Cerebellar nuclear complex (tissue), 1 donor: ENCODE measurements around the gene CTCFL.

Experiments
- DNase-seq, 2 experiments: peaks; one replicate each; lab custom pipeline; 2025; lab: John Stamatoyannopoulos, UW

The CTCFL gene

DNA sequence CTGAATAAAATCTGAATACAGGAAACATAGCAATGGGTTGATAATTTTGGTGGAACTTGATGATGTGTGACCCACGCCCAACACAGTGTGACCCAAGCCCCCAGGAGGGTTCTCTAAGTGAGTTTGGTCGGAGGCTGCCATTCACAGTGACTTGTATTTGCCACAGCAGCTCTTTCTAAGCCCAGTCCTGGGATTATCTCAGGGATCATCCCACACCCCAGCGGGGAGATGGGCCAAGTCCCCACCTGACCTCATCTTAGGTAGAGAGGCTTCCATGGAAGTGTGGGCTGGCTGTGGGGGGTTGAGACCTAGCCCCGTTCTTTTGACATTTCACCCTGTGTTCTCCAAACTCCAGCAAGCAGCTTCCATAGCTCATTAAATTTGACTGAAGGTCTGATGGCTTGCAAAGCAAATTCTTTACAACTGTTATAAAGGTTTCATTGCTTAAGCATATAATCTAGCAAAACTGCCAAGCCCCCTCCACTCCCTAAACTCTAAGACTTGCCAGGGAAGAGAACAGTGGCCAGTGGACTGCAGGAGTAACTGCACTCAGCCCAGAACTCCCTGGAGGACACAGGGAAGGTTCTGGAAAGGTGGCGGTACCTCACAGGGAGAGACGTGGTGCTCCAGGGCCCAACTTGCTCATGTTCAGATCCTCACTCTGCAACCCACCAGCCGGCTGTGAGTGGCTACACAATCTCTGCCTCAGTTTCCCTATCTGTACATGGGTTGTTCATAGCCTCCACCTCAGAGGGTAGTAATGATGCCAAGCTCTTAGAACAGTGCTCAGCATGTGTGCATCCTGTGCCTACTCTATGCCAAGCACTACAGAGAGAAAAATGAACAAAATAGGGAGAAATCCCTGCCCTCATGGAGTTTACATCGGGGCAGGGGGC lies 35.0 kb upstream of the CTCFL start:
- DNase-seq = no peak

DNA sequence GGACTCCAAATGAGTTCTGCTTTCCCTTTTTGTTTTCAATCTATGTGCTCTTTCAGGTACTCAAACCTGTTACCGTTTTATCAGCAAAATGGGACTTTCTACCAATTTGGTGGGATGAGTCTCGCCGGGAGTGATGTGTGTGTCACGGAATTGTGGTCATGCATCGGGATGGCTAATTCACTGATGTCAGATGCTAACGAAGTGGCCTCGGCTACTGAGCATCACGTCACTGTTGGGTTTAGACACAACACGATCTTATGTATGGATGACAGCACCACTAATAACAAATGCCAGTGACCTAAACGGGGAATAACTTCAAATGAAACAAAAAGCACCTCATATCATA lies 34.3 kb upstream of the CTCFL start:
- DNase-seq = no peak

DNA sequence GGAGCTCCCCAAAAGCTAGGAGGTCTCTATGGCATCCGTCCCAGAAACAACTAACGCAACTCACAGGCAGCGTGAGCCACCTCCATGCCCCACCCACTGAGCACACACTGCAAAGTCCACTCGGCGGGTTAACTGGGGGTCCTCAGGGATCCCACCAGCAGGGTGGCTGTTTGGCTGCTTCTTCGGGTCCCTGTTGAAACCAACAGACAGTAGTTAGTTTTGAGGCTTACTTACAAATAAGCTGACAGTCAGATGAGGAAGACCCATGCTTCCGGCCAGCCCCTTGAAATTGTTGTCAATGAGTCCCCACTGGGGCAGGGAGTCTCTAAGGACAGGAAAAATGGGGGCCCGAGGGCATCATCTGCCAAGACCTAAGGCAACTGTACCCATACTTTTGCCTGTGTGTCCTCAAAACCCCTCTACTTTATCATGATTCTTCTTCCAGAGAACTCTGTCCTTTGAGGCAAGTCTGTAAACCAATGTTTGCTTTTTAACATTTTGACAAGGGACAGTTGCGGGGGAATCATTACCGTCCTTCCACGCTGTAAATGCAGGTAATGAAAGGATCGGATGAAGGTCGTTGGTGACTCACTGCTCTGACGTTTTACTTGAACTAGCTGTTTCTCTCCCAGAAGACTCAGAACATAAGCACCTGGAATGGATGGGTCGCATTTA lies 33.8 kb upstream of the CTCFL start:
- no peak for DNase-seq

DNA sequence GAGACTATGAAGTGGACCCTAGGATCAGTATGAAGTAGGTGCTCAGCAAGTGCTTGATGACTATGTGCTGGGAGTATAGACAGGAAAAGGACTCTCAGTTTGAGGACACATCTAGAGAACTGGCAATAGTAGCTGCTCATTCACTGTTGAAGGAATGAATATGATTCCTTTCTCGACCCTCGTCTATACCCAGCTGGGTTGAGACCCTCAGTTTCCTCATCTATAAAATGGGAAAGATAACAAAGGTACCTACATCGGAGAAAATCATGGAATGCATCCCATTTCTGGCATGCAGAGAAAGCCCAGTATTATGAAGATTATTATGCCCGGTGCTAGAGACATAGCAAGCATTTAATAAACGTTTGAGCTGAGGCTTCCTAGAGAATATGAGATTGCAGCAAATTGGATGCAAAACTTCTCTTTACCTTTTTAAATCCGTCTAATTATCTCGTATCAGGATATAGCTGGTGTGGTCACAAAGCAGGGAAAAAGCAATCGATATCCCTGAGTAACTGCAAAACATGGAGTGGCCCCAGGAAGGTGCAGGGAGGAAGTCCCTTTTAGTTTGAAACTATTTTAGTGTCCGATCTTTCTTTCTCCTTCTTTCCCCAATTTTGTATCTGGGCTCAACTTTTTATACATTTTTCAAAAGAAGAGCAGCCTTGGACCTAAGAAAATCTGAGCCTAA lies 33.1 kb upstream of the CTCFL start:
- no peak for DNase-seq

DNA sequence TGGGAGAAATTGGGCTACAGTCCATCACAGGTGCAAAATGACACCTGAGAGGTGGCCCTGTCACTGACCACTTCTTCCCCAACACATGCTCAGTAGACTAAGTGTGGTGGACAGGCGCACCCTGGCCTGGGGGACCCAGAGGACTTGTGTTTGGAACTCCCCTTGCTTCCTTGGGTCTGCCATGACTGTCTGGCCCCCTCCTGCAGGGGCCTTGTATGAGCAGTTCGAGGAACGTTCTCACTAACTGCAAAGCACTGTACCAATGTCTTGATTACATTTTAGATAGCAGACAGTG lies 32.0 kb upstream of the CTCFL start:
- no peak for DNase-seq

DNA sequence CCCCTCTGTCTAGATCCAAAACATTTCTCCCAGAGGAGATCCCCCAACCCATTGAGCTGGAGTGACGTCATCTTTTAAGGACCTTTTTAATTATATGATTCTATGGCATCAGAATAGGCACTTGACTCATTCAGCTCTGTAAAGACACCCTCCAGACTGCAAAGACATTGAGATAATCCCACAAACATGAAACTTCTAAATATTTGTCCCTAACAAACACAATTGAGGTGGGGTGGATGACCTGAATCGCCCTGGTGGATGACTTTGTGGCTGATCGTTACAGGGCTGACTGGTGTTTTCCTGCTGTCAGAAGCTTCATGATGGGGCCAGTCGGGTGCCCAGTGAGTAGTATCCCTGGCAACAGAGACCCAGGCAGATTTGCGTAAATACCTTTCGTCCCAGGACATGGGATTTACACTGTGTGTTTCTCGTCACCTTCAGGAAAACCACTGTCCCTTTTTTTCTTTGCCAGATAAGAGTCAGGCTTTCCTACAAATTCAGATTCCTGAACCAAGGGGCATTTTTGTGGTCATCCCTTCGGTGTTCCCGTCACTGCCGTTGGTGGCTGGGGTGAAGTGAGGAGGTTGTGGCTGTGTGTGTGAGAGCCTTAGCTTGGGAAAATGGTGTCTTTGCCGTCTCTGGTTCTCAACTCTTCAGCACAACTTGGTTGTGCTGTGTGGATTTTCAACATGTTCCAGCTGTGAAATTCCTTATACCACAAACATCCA lies 30.7 kb upstream of the CTCFL start:
- no peak for DNase-seq

DNA sequence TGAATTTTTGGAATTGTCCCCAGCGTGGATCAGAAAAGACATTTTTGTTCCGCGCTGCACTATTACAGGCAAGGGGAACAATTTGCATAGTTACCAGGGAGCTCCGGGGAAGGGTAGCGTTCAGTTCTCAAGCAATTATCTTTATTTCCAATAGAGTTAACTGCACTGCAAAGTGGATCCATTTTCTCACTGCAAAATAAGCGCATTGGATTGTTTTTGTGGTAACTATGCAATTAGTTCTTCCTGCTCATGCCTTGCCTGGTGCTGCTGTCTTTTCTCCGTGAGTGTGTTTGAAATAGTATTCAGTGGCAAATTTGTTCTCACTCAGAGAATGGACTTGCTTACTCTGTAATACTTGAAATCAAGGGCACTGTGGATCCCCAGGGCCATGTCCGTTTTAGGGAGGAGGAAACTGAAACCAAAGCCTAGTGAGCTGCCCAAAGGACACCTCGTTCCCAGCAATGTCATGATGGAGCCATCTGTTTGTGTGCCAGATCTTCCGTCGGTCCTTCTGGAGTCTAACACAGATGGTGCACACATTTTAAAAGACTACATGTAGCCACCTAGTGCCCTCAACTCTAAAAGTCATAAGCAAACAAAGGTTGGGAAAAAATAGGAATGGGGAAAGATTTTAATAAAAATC lies 28.6 kb upstream of the CTCFL start:
- DNase-seq = no peak

DNA sequence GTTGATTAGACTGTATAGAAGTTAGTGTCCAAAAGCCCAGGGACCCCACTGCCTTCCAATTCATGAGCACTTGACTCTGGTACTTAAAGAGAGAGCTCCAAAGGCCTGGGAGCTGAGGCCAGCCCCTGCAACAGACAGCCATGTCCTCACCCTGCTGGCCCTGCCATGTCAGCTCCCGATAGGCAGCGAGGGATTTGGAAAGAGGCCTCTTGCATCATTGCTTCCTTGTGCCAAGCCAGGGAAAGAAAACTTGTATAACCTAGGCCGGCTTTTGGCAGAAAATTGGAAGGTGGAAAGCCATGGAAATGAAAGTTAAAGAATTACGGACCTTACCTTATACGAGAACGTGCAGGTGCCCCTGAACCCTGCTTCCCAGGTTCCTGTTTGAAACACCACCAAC lies 27.5 kb upstream of the CTCFL start:
- no peak for DNase-seq

DNA sequence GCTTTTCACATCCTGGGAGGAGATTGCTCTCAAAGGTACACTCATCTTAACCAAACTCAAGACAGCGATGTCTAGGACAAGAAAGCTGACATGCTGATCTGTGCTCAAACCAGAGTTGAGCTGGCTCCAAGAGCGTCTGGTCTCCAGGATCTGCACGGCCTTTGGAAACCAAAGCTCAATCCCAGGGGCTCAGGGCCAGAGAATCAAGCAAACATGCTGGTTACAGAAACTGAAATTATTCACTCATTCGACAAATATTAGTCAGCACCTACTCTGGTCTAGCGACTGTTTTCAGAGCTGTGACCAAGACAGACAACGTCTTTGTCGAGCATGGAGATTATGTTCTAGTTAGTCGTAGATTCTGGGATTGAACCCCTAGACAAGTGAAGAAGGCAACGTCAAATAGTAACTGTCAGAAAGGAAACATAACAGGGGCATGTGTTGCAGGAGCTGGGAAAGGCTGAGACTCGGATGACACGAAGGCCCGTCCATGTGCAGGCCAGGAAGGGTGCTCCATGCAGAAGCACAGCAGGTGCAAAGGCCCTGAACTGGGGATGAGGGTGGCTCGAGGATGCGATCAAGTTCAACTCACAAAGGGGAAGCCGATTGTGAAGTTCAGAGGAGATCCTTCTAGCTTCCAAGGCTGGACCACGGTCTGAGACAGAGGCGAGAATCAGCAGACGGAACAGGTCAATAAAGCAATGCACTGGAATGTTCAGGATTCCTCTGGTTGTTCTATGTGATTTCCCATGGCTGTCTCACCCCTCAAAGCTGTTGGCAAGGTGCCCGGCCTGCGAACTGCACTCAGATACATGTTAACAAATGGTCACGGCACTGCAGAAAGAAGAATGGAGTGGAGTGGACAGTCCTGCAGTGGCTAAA lies 23.5 kb upstream of the CTCFL start:
- DNase-seq = no peak

DNA sequence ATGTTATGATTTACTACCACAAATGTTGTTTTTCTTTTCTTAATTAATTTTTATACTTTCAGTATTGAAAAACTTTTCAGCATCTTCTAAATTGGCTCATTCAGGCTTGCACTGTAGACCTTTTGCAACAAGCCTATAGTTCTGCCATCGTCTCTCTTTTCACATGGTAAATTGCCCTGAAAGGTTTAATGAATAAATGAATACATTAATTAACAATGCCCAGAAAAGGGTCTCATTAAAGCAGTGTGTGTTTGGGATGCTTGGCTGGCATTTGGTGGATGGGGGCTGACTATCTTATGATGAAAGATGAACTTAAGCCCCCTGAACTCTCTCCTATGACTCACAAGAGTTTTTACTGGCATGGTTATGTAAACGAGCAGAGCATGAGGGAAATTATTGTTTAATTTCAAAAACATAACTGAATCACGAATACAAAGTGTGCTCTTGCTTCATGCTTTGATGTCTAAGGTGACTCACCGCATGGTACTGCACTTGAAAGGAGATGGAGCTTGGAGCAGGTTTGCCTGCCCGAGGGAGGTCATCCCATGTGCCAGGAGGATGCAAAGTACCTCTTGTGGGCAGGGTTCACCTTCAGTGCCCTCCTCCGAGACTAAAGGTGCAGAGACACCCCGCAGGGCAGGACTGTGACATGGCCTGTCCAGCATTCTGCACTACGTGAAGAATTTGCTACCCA lies 22.2 kb upstream of the CTCFL start:
- DNase-seq = no peak

DNA sequence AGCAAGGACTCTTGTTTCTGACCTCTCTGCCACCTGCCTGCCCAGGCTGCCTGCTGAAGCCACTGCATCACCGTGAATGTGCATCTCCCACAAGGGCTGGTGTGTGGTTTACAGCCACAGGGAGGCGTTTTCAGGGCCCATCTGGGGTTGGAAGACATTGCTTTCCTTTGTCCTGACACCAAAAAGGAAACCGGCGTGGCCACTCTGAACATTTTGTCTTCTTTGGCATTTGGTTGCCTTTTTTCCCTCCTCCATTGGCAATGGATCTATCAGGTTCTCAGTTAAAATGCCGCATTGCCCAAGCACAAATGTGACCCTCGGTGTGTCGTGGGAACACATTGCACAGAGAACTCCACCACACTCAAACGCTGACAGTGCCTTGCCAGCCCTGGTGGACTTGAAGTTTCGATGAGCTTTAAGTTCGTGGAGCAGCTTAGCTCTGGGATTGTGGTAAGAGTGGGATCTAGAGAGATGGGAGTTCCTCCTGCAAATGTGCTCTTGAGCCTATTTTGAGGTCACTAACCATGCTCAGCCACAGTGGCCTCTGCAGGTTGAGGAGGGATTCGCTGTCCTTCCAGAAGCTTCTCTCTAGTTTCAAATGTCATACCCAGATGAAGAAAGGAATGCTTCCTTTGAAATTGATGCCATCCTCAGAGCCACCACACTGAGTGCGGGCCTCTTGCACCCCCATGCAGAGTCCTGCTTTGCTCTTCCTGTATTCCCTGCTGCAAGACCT lies 21.2 kb upstream of the CTCFL start:
- DNase-seq = no peak

DNA sequence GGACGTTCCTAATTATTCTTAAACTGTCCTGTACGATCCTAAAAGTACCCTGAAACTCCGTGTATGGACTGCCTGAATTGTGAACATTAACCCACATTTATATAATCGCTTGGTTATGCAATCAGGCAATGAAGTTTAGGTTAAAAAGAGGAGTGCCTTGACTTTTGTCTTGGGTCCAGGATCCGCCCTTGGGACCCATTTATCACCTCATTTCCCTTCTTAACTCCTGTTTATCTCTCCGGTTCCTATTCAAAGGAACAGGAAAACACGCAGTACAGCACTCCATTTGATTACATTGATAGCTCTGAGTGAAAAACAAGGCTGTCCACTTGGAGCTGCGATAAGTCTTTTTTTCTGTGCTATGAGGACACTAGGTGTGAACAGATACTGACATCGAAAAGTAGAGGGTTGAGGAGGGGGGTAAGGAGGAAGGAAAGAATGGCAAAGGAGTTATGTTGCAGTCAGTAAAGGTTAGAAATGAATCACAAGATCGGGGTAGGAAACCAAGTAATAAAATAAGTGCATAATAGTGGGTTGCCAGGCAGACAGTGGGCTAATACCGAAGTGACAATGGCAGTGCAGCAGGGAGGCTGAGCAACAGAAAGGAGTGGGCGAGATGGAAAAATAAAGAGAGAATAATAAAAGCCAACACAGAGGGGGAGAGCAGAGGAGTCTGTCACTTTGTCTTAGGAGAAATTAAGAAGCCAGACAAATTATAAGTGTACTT lies 20.1 kb upstream of the CTCFL start:
- no peak for DNase-seq

DNA sequence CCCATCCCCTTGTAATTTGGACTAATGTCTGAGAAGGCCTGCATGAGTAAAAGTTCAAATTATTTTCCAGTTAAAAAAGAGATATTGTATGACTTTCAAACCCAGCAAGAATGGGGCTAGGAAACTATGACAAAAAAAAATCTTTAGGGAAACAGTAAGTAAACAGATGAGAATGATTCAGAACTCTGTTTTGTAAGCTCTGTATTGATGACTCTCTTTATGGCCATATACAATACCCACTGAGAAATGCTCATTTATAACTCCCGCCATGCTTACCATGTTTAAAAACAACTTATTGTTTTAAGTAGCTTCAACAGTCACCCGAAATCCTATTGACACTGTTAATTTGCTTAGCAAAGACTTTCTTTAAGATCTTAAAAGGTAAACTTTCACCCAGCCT lies 18.8 kb upstream of the CTCFL start:
- DNase-seq = no peak

DNA sequence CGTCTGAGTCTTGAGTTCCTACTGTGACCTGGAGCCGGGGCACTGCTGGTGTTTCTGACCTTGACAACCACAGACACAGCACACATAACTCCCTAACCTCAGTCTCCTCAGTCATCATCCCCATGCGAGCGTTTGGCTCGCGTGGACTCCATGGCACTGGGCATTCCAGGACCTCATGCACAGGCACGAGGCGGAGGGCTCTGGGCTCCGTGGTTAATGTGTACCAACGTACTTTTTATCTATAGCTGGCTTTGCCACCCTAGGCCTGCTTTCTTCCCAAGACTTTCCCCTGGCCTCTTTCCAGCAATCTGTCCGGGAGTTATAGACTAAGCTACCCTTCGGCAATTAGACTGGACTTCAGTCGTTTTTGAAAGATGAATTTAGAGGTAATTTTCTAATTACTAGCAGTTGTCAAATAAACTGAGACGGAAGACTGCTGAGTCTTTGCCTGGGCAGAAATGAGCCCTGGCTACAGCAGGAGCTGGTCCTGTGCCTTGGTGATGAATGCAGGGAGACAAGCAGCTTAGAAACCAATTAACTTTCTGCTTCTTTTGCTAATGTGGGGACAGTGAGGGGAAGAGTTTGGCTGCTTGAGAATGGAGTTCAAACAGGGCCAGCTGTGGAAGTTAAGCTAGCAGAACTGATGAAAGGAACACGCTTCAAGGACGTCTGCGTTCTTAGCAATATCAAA lies 16.1 kb upstream of the CTCFL start:
- no peak for DNase-seq

DNA sequence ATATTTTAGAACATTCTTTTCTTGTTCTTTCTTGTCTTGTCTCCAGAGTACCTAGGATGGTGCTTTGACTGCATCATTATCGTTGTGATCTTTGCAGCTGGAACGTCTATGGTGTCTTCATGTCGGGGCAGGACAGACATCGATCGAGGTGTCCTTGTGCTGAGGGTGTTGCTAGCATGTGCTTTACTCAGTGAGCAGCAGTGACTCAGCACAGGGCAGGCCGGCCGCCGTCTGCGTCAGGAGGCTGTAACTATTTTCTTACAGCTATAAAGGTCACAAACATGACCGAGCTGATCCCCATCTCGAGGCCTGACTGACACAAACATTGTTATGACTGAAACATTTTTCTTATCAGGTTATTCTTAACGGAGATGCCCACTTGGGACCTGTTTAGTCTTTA lies 14.9 kb upstream of the CTCFL start:
- no peak for DNase-seq

DNA sequence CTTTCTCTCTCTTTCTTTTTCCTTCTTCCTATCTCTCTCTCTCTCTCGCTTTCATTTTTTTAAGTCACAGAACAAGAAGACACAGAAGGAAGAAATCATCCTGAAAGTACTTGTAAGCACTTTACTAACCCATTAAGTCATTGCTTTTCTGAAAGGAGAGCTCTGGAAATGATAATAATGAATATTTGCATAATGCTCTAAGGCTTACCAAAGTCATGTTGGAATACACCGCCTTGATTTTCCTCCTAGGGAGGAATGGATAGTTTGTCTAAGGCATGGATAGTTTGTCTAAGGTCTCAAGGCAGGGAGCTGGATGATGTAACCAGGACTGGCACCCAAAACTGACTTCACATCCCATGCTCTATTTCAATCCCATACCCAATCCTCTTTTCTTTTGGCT lies 12.9 kb upstream of the CTCFL start:
- DNase-seq = no peak

DNA sequence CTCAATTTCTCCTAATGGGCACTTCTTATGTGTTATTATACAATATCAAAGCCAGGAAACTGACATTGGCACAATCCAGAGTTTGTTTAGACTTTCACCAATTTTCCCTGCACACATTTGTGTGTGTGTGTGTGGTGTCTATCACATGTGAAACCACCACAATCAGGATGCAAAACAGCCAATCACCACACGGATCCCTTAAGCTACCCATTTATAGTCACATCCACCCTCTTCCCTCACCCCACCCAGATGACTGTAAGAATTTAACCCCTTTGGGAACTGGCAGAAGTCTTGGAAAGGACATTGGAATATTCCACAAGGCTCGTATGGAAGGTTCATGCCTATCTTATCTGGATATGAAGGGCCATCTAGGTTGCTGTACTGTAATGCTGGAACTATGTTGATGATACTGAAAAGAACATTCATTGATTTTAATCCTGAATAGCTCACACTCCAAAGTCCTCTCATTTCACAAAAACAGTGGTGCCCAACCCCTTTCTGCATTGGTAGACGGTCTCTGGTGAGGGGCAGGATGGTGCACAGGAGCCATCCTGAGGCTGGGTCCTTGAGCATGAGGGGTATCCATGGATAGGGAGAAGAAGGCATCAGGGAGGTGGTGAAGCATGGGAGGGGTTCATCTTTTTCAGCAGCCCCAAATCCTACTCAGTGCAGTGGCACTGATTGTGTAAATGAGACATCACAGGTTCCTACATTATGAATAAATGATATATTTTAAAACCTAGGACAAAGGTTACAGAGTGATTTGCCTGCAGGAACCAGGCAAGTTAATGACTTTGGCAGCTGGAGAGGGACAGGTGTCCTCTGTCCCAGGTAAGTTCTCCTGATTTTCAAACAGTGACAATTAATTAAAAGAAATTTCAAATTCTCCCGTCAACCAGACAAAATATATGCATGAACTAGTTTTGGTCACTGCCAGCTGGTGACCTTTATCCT lies 12.1 kb upstream of the CTCFL start:
- no peak for DNase-seq
